SK-MEL-5 (cell line): ENCODE measurements around the gene HDAC4. TPM values are rescaled to one million over a fixed set of nuclear protein-coding genes. Genes with fewer than 3 reads are reported as not detected.

Source experiments
- DNase-seq: peaks from one replicate; pipeline ENCODE4 v3.0.0-alpha.2; 2016; ENCODE audit warnings: low read depth, low spot score
- in situ Hi-C: cut with HindIII; loops from 2 replicates; pipeline ENCODE4 v1.10.0; 2016; ENCODE audit warnings: low sequenced_read_pairs, high pct_unique_total_duplicates, low pct_unique_long_range_greater_than_20kb
- total RNA-seq: library from RNA; depleted of rRNA; stranded (reverse); fragments of >200 nt; shearing (Covaris generic); gene quantifications from 2 replicates; pipeline ENCODE4 v1.2.3, GENCODE V29; 2014

HDAC4 gene
- total RNA-seq, 1 experiment from 2014 or later = 14.1 TPM

DNA sequence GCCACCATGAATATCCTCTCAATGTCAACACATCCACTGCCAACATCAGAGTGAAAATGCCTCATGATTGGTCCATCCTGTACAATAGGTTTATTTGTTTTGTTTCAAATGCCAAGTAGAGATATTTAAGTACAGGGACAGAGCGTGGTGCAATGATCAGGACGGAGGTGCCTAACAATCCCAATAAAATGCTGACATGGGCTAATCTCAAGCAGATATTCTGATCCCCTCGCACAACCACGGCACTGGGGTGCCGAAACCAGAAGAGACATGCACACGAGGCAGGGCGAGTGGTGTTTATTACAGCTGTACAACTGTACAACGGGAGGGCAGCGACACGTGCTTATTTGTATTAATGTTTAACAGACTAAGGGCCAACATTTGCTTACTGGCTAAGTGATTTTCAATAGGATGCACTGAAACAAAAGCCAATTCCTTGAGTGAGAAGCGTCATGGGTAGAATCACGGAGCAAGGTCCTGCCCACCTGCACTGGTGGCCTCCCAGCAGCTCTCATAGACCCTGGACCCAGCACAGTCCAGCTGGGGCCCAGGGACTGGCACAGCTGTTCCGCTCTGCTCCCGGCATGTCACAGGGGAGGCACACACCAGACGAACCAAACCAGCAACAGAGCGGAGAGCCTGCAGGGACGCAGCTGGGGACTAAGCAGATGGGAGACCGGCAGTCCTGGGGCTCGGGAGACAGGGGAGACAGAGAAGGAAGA lies 101.4 kb downstream of the HDAC4 start:
- in situ Hi-C loops = no loop called here
- DNase-seq = no peak

DNA sequence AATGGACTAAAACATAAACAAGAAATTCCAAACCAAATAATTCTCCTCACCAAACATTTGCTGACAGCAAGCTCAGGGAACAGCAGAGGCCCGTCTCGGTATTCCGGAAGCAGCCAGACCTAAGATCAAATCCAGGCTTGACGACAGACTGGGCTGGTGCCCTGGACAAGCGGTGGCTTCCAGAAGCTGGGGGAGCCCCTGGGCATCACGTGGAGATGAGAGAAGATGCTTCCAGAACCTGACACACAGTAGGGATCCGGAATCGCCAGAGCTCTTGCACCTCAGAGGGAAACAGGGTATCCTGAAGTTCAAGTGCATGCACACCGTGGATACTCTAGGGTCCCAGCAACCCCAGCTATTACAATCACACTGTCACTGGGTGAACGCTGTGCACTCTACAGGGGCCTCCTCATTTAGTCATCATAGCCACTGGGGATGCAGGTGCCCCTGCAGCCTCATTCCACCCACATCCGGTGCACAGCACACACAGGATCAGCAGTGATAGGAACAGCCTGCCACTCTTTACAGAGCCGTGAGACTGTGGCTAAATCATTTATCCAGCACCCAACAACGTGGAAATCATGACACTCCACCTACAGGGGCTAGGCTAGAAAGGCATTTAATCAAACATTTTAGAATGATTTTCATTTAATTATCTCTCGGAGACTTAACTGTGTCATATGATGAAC lies 102.6 kb downstream of the HDAC4 start:
- in situ Hi-C loops = no loop called here
- no peak for DNase-seq

- in situ Hi-C loops = no loop called here
Observed at GRCh38 chr2:239297142-239298004, 103.4 kb downstream of the HDAC4 start.

DNA sequence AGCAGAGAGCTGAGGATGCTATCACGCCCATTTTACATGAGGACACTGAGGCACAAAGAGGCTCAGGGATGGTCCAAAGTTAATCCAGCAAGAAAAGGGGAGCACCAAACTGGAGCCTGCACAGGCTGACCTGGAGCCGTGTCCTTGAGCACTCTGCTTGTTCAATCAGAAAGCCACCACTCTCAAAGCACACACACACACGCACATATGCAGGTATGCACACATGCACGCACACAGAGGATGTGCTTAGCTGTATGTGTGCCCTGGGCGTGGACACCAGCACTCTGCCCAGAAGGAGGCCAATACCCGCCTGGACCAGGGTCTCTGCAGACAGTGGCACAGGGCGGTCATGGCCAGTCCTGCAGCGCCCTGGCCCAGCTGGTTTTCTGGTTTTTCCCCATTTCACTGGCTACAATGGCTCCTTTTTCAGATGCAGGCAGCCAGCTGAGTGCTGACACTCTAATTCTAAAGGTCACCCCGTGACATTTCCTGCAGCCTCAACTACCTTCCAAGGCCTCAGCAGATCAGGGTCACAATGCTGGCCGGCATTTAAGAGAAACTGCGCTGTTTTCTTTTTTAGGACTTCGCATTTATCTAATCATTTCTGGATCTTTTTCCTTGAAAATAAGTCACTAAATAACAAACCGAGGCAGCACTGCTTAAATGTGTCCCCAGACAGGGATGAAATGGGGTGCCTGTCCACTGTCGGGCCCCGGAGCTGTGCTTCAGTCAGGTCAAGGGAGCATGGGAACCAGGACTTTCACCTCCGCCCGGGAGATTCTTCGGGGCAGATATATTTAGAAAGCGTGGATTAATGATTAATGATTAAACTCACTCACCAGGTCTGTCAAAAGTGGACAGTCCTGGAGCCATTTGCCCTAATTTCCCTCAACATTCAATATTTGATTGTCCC lies 104.5 kb downstream of the HDAC4 start:
- in situ Hi-C loops = no loop called here
- peak; percentile 86 for DNase-seq

More at GRCh38 chr2:239297142-239298004, 103.4 kb downstream of the HDAC4 start:
- DNase-seq = no peak

- DNase-seq = no peak
- in situ Hi-C loops = no loop called here
Observed at GRCh38 chr2:239295377-239296019, 105.3 kb downstream of the HDAC4 start.

DNA sequence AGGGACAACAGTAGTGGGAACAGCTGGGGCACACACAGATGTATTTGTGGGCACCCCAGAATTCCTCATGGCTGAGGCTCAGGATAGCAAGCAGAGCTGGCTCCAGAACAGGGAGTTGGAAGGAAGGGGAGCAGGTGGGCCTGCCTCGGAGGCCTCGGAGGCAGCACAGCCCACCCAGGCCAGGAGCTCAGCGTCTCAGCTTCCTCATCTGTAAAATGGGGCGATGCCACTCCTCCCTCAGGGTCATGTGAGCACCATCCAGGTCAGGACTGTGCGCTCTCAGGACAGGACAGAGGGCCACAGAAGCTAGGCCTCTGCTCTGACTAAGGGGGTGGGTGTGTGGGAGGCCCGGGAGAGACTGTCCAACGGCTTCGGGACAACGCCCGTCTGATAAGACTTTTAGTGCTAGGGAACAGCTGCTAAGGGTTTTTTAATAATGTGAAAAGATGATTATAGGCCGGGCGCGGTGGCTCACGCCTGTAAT lies 106.2 kb downstream of the HDAC4 start:
- DNase-seq = no peak
- in situ Hi-C loops = no loop called here

DNA sequence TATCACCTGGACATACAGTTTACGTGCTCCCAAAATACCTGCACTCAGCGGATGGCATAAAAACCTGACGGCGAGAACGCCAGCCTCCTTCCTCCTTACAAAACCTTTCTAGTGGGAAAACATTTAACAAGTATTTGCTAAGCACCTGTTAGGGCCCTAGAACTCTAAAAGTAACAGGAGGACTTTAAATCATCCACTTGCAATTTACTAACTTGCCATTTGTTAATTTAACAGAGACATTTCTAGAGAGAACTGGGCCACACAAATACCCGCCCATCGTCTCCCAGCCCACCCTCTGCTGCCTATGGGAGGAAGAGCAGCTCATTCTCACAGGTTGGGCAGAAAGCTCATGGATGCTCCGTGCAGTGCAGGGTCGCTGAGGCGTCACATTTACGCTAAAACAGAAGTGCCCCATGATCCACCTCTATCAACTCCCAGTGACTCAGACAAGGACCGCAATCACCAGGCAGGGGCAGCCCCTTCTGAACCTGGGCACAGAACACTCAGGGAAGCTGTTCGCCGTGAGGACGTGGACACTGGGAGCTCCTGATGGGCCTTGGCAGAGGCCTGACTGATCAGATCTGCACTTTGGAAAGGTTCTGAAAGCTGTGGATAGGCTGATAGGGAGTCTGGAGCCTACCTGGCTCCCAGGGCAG lies 106.9 kb downstream of the HDAC4 start:
- in situ Hi-C loops = no loop called here
- no peak for DNase-seq

DNA sequence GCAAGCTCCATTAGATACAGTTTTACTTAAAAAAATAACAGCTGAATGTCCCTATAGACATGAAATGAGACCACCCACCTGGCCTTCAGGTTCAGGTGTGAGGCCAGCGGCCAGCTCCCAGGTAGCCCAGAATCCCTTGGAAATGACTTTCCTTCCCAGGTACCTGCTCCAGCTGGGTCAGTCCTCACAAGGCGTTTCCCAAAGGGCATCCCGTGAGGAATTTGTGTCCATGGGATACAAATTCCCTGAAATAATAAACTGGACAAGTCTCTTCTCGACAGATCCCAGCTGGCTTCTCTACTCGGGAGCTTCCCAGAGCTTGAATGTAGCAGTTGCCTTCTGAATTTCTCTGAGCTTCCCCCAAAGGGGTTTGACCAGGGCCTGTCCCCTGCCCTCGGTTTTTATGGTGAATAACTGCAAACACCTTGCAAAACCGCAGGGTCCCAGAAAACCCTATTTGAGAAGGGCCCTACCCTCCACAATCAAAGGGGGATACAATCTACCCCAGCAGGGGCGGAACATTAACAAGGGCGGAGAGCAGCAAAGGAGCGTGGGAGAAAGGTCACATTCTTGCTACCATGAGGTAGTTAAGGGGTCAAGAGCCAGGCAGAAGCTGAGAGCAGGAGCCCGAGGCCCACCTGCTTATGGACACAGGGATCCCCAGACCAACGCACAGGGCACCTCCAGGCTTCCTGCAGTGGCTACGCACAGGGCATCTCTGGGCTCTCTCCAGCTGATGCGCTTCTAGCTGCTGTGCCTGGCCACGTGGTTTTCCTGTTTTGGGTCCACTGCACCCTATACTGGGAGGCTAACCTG lies 107.7 kb downstream of the HDAC4 start:
- DNase-seq = no peak
- in situ Hi-C loops = no loop called here

DNA sequence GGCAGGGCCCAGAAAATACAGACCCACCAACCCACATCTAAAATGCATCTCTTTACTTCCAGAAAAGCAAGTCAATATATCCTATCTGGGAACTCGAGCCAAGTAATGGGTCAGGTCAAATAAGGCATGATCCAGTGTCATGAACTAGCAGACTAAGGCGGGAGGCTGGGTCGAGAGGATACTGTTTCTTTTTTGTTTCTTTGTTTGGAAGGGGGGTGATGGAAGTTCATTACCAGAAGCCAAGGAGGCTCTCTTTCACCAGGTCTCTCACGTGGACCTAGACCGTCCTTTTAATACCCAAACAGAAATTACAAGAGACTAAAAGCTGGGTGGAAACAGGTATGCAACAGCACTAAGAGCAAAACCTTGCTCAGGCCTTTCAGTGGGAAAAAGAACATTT lies 108.3 kb downstream of the HDAC4 start:
- in situ Hi-C loops = no loop called here

DNA sequence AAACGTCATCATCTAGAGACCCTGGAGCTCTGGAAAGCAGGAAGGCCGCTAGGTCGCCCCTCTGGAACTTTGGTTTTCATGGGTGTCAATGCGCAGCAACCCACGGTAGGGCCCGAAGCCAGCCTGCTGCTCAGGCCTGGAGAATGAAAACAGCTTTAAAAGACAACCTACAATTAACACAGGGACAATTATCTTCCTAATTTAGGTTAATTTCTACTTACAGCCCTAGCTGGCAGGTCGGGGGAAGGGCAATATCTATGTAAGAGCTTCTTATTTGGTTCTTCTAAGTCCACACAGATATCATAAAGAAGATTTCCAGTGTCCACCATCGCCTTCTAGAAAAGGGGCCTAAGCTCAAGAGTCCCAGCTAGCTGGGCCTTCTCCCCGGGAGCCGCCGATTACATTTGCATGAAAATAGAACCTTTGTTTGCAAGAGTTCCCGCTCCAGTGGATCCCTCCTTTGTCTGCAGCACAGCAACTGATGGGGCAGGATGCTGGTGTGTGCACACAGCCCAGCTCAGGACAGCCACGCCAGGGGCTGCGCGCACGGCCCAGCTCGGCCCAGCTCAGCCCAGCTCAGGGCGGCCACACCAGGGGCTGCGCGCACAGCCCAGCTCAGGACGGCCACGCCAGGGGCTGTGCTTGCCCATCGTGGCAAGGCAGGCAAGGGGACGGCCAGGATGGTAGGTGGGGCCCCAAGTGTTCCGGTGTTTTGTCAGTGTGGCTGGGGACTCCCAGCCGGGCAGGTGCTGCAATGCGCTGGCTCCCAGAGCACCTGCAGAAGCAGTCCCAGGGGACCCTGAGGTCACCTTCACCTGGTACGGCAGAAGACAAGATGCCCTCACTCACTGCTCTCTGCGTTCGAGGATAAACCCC lies 109.1 kb downstream of the HDAC4 start:
- DNase-seq = no peak
- in situ Hi-C loops = no loop called here

More for the DNA sequence above, 108.3 kb downstream of the HDAC4 start:
- DNase-seq = no peak

- no peak for DNase-seq
- in situ Hi-C loops = no loop called here
Observed at GRCh38 chr2:239290618-239291474, 110.0 kb downstream of the HDAC4 start.

DNA sequence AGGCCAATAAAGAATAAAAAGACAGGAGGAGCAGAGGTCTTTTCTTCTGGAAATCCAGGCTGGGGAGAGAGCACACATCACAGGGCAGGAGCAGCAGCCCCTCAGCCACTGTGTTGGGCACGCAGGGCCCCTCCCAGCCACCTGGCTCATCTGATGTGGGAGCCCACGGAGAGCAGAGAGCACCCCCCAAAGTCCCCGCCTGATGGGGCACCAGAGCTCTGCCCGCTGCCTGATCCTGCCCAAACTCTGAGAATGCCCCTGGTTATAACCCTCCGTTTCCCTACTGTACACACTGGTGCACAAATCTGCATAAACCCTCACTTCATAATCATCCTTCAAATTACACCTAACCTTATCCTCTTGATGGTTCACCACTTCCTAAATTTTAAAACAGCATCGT lies 111.3 kb downstream of the HDAC4 start:
- in situ Hi-C loops = no loop called here
- DNase-seq = no peak

GRCh38 chr2:239288951-239289511 lies 111.8 kb downstream of the HDAC4 start:
- in situ Hi-C loops = no loop called here
- DNase-seq = no peak

- in situ Hi-C loops = no loop called here
- no peak for DNase-seq
Observed at GRCh38 chr2:239288237-239288636, 112.6 kb downstream of the HDAC4 start.
